Kidney (tissue), 14 donors: ENCODE results near the gene OOSP3. TPM values are rescaled to one million over a fixed set of nuclear protein-coding genes. Genes with fewer than 3 reads are reported as not detected.

Experiments
- DNase-seq, 5 donors: peaks; one replicate each; pipeline ENCODE4 v3.0.0-alpha.2; 2013 to 2020
- FAIRE-seq: peaks from 2 replicates; lab custom pipeline; 2012; peaks lifted over from hg19 to GRCh38; lab: Jason Lieb, UNC
- H3K27ac ChIP-seq, 2 donors: one replicate each; pipeline ENCODE4 v1.7.0; 2013; ENCODE audit warnings: low read depth in 2 of 2, low read length in 2 of 2, inconsistent platforms in 1 of 2
- H3K27me3 ChIP-seq: one replicate; pipeline ENCODE4 v1.7.1; 2013; ENCODE audit warnings: low read length, inconsistent platforms; ENCODE audit not compliant: control insufficient read depth, insufficient read depth
- H3K36me3 ChIP-seq, 3 donors: one replicate each; pipeline versions ENCODE4 v1.7.0 to v1.7.1; 2013; ENCODE audit warnings: low read length in 3 of 3, control low read depth in 1 of 3, inconsistent platforms in 1 of 3; ENCODE audit not compliant: insufficient read depth in 3 of 3, control insufficient read depth in 2 of 3
- H3K4me1 ChIP-seq, 3 donors: one replicate each; pipeline versions ENCODE4 v1.7.0 to v1.7.1; 2013; ENCODE audit warnings: low read length in 3 of 3, inconsistent platforms in 1 of 3, low read depth in 1 of 3; ENCODE audit not compliant: control insufficient read depth in 2 of 3, insufficient read depth in 2 of 3
- H3K4me3 ChIP-seq, 3 donors: one replicate each; pipeline versions ENCODE4 v1.7.0 to v1.8.1; 2013; ENCODE audit warnings: low read length in 3 of 3, control low read depth in 1 of 3, inconsistent platforms in 1 of 3
- H3K9ac ChIP-seq, 3 donors: one replicate each; pipeline versions ENCODE4 v1.7.0 to v1.7.1; 2013; ENCODE audit warnings: low read length in 3 of 3, control low read depth in 1 of 3, inconsistent platforms in 1 of 3
- H3K9me3 ChIP-seq, 3 donors: one replicate each; pipeline versions ENCODE4 v1.7.0 to v1.7.1; 2013; ENCODE audit warnings: low read length in 3 of 3, control low read depth in 1 of 3, inconsistent platforms in 1 of 3; ENCODE audit not compliant: control insufficient read depth in 2 of 3, insufficient read depth in 1 of 3
- intact Hi-C: fragments of 100-400 bp; cut with DNase I; formaldehyde crosslinking; loops from one replicate; pipeline ENCODE4 v1.11.1; 2022
- polyA plus RNA-seq: library from polyadenylated mRNA; stranded (reverse); fragments of 350-450 nt; fragmentation: Illumina TruSeq; extraction: RNeasy Lipid Tissue Mini Kit (QIAGEN cat#74804); gene quantifications from one replicate; pipeline ENCODE4 v1.2.3, GENCODE V29; 2014; ENCODE audit warnings: low read depth, low replicate concordance; ENCODE audit not compliant: insufficient read depth
- total RNA-seq: library from RNA; stranded (reverse); fragmentation: NEBNext Ultra II Directional; extraction: Animal tissue kit (Norgen Biotek cat#: 25700); gene quantifications from one replicate; pipeline ENCODE4 v1.2.1, GENCODE V29; 2021
- TF ChIP-seq, protein P1 (sequence below): IDR thresholded peaks from 3 replicates; pipeline ENCODE4 v1.5.1; 2012; ENCODE audit warnings: mild to moderate bottlenecking, moderate library complexity, borderline replicate concordance; ENCODE audit not compliant: insufficient read depth; ENCODE audit errors: extremely low read depth
- donor health status: control.
- donor health status: control.
- donor health status: control.
- donor health status: control.
- donor health status: control.
- donor health status: DM: yes; HTN: yes; CAD: no.
- donor health status: Normal renal cell carcinoma (clear cell type).

The OOSP3 gene
- total and polyA plus RNA-seq, 2 donors from 2014 or later = not detected

GRCh38 chr11:59891781-59892181 lies 13.2 kb downstream of the OOSP3 start:
- Histone ChIP-seq H3K9ac (no peak overlapping the region), H3K36me3 (no peaks in the 10 kb centered on the region), H3K4me3 (no peak overlapping the region), H3K27ac (no peak overlapping the region), H3K9me3 (peaks cover 0 to 8% (median 2%) of the 10 kb centered on the region in 3 donors), H3K27me3 (no peaks in the 10 kb centered on the region), H3K4me1 (no peaks in the 10 kb centered on the region)
- intact Hi-C loops = no loop called here
- FAIRE-seq = no peak
- peak; percentile 18 to 33 (median 26) for DNase-seq
- TF ChIP-seq, protein P1, sequence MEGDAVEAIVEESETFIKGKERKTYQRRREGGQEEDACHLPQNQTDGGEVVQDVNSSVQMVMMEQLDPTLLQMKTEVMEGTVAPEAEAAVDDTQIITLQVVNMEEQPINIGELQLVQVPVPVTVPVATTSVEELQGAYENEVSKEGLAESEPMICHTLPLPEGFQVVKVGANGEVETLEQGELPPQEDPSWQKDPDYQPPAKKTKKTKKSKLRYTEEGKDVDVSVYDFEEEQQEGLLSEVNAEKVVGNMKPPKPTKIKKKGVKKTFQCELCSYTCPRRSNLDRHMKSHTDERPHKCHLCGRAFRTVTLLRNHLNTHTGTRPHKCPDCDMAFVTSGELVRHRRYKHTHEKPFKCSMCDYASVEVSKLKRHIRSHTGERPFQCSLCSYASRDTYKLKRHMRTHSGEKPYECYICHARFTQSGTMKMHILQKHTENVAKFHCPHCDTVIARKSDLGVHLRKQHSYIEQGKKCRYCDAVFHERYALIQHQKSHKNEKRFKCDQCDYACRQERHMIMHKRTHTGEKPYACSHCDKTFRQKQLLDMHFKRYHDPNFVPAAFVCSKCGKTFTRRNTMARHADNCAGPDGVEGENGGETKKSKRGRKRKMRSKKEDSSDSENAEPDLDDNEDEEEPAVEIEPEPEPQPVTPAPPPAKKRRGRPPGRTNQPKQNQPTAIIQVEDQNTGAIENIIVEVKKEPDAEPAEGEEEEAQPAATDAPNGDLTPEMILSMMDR = no peak

- no peak overlapping the region for H3K9ac ChIP-seq
- H3K27me3 ChIP-seq = no peaks in the 10 kb centered on the region
- TF ChIP-seq, protein P1 = no peak
- no peak for DNase-seq
- no peaks in the 10 kb centered on the region for H3K36me3 ChIP-seq
- peaks cover 0 to 2% (median 0%) of the 10 kb centered on the region in 3 donors for H3K9me3 ChIP-seq
- intact Hi-C loops = no loop called here
- H3K27ac ChIP-seq = no peak overlapping the region
- no peak overlapping the region for H3K4me3 ChIP-seq
- no peaks in the 10 kb centered on the region for H3K4me1 ChIP-seq
- FAIRE-seq = no peak
Measured at GRCh38 chr11:59894616-59895015, 16.0 kb downstream of the OOSP3 start.

- Histone ChIP-seq H3K9ac (no peak overlapping the region), H3K4me1 (no peaks in the 10 kb centered on the region), H3K9me3 (peaks cover 0 to 2% (median 0%) of the 10 kb centered on the region in 3 donors), H3K36me3 (no peaks in the 10 kb centered on the region), H3K27me3 (no peaks in the 10 kb centered on the region), H3K4me3 (no peak overlapping the region), H3K27ac (no peak overlapping the region)
- FAIRE-seq (no peak), DNase-seq (peak in 1 of 5 donors; percentile 52)
- intact Hi-C loops = no loop called here
- TF ChIP-seq, protein P1 = no peak
Measured at GRCh38 chr11:59898046-59898445, 19.5 kb downstream of the OOSP3 start.

DNA sequence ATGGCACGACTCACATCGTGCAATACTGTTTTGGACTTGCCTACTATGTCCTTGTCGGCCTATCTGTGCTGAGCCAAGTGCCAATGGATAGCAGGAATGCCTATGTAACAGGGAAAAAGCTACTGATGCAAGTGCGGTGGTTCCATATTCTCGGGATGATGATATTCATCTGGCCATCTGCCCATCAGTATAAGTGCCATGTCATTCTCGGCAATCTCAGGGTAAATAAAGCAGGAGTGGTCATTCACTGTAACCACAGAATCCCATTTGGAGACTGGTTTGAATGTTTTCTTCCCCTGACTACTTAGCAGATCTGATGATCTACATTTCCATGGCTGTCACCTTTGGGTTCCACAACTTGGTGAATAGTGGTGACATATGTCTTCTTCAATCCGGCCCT lies 20.1 kb downstream of the OOSP3 start:
- Histone ChIP-seq H3K36me3 (no peaks in the 10 kb centered on the region), H3K9me3 (peaks cover 0 to 2% (median 0%) of the 10 kb centered on the region in 3 donors), H3K9ac (no peak overlapping the region), H3K4me3 (no peak overlapping the region), H3K27ac (no peak overlapping the region), H3K4me1 (no peaks in the 10 kb centered on the region), H3K27me3 (no peaks in the 10 kb centered on the region)
- TF ChIP-seq, protein P1 = no peak
- no peak for FAIRE-seq
- DNase-seq = no peak
- intact Hi-C loops = no loop called here
